Testis (tissue), 3 donors: Measurements from ENCODE around the gene CBX7. TPM values are rescaled to one million over a fixed set of nuclear protein-coding genes. Genes with fewer than 3 reads are reported as not detected.

Experiments
- DNase-seq: peaks from one replicate; pipeline ENCODE4 v3.0.0-alpha.2; 2019
- H3K27ac ChIP-seq, 2 donors: fragments of 200-600 bp; sonication (generic); one replicate each; pipeline ENCODE4 v1.5.1; 2019
- H3K27me3 ChIP-seq: fragments of 200-600 bp; sonication (generic); one replicate; pipeline ENCODE4 v1.5.1; 2019
- H3K36me3 ChIP-seq: fragments of 200-600 bp; sonication (generic); one replicate; pipeline ENCODE4 v1.5.1; 2017; ENCODE audit warnings: low read depth; ENCODE audit errors: missing control alignments
- H3K4me1 ChIP-seq: fragments of 200-600 bp; sonication (generic); one replicate; pipeline ENCODE4 v1.5.1; 2019
- H3K4me3 ChIP-seq, 2 donors: fragments of 200-600 bp; sonication (generic); one replicate each; pipeline ENCODE4 v1.5.1; 2017 to 2019
- H3K9me3 ChIP-seq: fragments of 200-600 bp; sonication (generic); one replicate; pipeline ENCODE4 v1.5.1; 2017
- CTCF ChIP-seq, 3 experiments: fragments of 450-650 bp in 2 of 3; fragments of 200-600 bp in 1 of 3; sonication (generic) in 1 of 3; IDR thresholded peaks; one replicate each; pipeline ENCODE4 v1.5.1; 2016 to 2019; ENCODE audit warnings: antibody characterized with exemption in 3 of 3, mild to moderate bottlenecking in 2 of 3, moderate library complexity in 1 of 3
- POLR2A ChIP-seq: fragments of 450-650 bp; IDR thresholded peaks from one replicate; pipeline ENCODE4 v1.6.1; 2017; ENCODE audit warnings: antibody characterized with exemption, mild to moderate bottlenecking, moderate library complexity
- WGBS, 2 donors: methylation state at CpG; one replicate each; pipeline ENCODE4 v1.1.5; 2018; 5-methylcytosine and 5-hydroxymethylcytosine counted together
- intact Hi-C: fragments of 100-400 bp; cut with DNase I; formaldehyde crosslinking; loops from one replicate; pipeline ENCODE4 v1.15.1; 2023; ENCODE audit warnings: low total_unique reads
- polyA plus RNA-seq: library from polyadenylated mRNA; stranded (reverse); fragments of 350-450 nt; fragmentation: Illumina TruSeq; extraction: RNeasy Lipid Tissue Mini Kit (QIAGEN cat#74804); gene quantifications from one replicate; pipeline ENCODE4 v1.2.3, GENCODE V29; 2014; ENCODE audit warnings: low read depth, low replicate concordance; ENCODE audit not compliant: insufficient read depth
- total RNA-seq, 2 donors: library from RNA; depleted of rRNA; stranded (reverse); fragments of >200 nt; gene quantifications; one replicate each; pipeline ENCODE4 v1.2.3, GENCODE V29; 2016

CBX7 gene
- total and polyA plus RNA-seq, 3 donors from 2014 or later, result 25.7 to 62.8 (median 51.3) TPM

GRCh38 chr22:39110631-39111561, 41.6 kb downstream of the CBX7 start:
- Histone ChIP-seq H3K4me1 (no peaks in the 10 kb centered on the region), H3K9me3 (no peaks in the 10 kb centered on the region), H3K36me3 (no peaks in the 10 kb centered on the region), H3K4me3 (no peak overlapping the region), H3K27ac (no peak overlapping the region), H3K27me3 (no peaks in the 10 kb centered on the region)
- DNase-seq, result no peak
- 76% methylated on average over 15 of the region's 15 CpGs for WGBS, 2 donors
- TF ChIP-seq CTCF (IDR thresholded peaks at IDR 0.05) (no peak), POLR2A (no peak)
- intact Hi-C loops, result no loop called here

GRCh38 chr22:39109361-39109760, 43.1 kb downstream of the CBX7 start:
- H3K36me3 ChIP-seq, result no peaks in the 10 kb centered on the region
- intact Hi-C loops, result no loop called here
- 91 to 92% methylated on average over 9 of the region's 9 CpGs for whole genome bisulfite sequencing, 2 donors
- H3K4me1 ChIP-seq, result no peaks in the 10 kb centered on the region
- DNase-seq, result no peak
- TF ChIP-seq POLR2A (no peak), CTCF (IDR thresholded peaks at IDR 0.05) (no peak)
- H3K9me3 ChIP-seq, result no peaks in the 10 kb centered on the region
- no peak overlapping the region for H3K27ac ChIP-seq
- no peak overlapping the region for H3K4me3 ChIP-seq
- H3K27me3 ChIP-seq, result no peaks in the 10 kb centered on the region

GRCh38 chr22:39108487-39108886, 44.0 kb downstream of the CBX7 start:
- TF ChIP-seq CTCF (IDR thresholded peaks at IDR 0.05) (no peak), POLR2A (no peak)
- no peaks in the 10 kb centered on the region for H3K9me3 ChIP-seq
- 90% methylated on average over 4 of the region's 4 CpGs for WGBS, 2 donors
- no peaks in the 10 kb centered on the region for H3K36me3 ChIP-seq
- H3K27me3 ChIP-seq, result no peaks in the 10 kb centered on the region
- intact Hi-C loops, result no loop called here
- no peak overlapping the region for H3K27ac ChIP-seq
- H3K4me1 ChIP-seq, result no peaks in the 10 kb centered on the region
- DNase-seq, result no peak
- no peak overlapping the region for H3K4me3 ChIP-seq

GRCh38 chr22:39106326-39106725, 46.2 kb downstream of the CBX7 start:
- no peaks in the 10 kb centered on the region for H3K4me1 ChIP-seq
- 55 to 57% methylated on average over 2 of the region's 2 CpGs for WGBS, 2 donors
- no peaks in the 10 kb centered on the region for H3K36me3 ChIP-seq
- TF ChIP-seq CTCF (IDR thresholded peaks at IDR 0.05) (no peak), POLR2A (no peak)
- intact Hi-C loops, result no loop called here
- DNase-seq, result no peak
- peak overlapping the region; percentile 35 to 48 for H3K27ac ChIP-seq
- H3K27me3 ChIP-seq, result no peaks in the 10 kb centered on the region
- H3K4me3 ChIP-seq, result no peak overlapping the region
- no peaks in the 10 kb centered on the region for H3K9me3 ChIP-seq

- Histone ChIP-seq H3K36me3 (no peaks in the 10 kb centered on the region), H3K27ac (no peak overlapping the region)
- intact Hi-C loops, result no loop called here
These were observed 49.0 kb downstream of the CBX7 start for GRCh38 chr22:39103431-39103830.

More at GRCh38 chr22:39103431-39103830, 49.0 kb downstream of the CBX7 start:
- peaks cover 10% of the 10 kb centered on the region for H3K4me1 ChIP-seq
- H3K27me3 ChIP-seq, result no peaks in the 10 kb centered on the region
- no peaks in the 10 kb centered on the region for H3K9me3 ChIP-seq
- no peak for TF ChIP-seq CTCF (IDR thresholded peaks at IDR 0.05)
- TF ChIP-seq POLR2A, result no peak
- WGBS, 2 donors, result 78 to 88% methylated on average over 2 of the region's 2 CpGs
- no peak for DNase-seq
- no peak overlapping the region for H3K4me3 ChIP-seq
